Uterus (tissue), 4 donors: ENCODE measurements around the gene TNF. TPM values are rescaled to one million over a fixed set of nuclear protein-coding genes. Genes with fewer than 3 reads are reported as not detected.
A peak's percentile ranks its signal among the peaks of the same experiment; 100 is the strongest.

Source experiments
- DNase-seq, 2 donors: peaks; one replicate each; pipeline ENCODE4 v3.0.0-alpha.2; 2019 to 2020
- H3K27ac ChIP-seq, 2 donors: fragments of 200-600 bp; sonication (generic); 1 replicate in 1 of 2; 2 replicates in 1 of 2; pipeline ENCODE4 v1.5.1; 2016 to 2018
- H3K27me3 ChIP-seq, 2 donors: fragments of 200-600 bp; sonication (generic); one replicate each; pipeline ENCODE4 v1.5.1; 2018 to 2019; ENCODE audit warnings: control low read depth in 1 of 2
- H3K36me3 ChIP-seq, 2 donors: fragments of 200-600 bp; sonication (generic); one replicate each; pipeline ENCODE4 v1.5.1; 2019; ENCODE audit warnings: control low read depth in 1 of 2
- H3K4me1 ChIP-seq, 2 donors: fragments of 200-600 bp; sonication (generic); one replicate each; pipeline ENCODE4 v1.5.1; 2018 to 2019; ENCODE audit warnings: control low read depth in 1 of 2
- H3K4me3 ChIP-seq, 2 donors: fragments of 200-600 bp; sonication (generic); 1 replicate in 1 of 2; 2 replicates in 1 of 2; pipeline ENCODE4 v1.5.1; 2018 to 2019; ENCODE audit warnings: mild to moderate bottlenecking in 1 of 2
- H3K9me3 ChIP-seq, 2 donors: fragments of 200-600 bp; sonication (generic); one replicate each; pipeline ENCODE4 v1.5.1; 2019; ENCODE audit warnings: control low read depth in 1 of 2
- POLR2A ChIP-seq, 2 donors: fragments of 450-650 bp; IDR thresholded peaks; one replicate each; pipeline ENCODE4 v1.6.1; 2016; ENCODE audit warnings: antibody characterized with exemption in 2 of 2, mild to moderate bottlenecking in 1 of 2, moderate library complexity in 1 of 2
- intact Hi-C: fragments of 100-400 bp; cut with DNase I; formaldehyde crosslinking; loops from one replicate; pipeline ENCODE4 v1.15.1; 2023; ENCODE audit warnings: low total_unique reads
- total RNA-seq, 4 donors: library from RNA; depleted of rRNA in 3 of 4; stranded (reverse); fragments of >200 nt in 3 of 4; gene quantifications; one replicate each; pipeline versions ENCODE4 v1.1.0 to v1.2.4, GENCODE V29; 2014 to 2023
- TF ChIP-seq, protein P1 (sequence below), 4 experiments: fragments of 200-600 bp in 2 of 4; fragments of 450-650 bp in 2 of 4; sonication (generic) in 2 of 4; IDR thresholded peaks; one replicate each; pipeline ENCODE4 v1.5.1; 2016 to 2019; ENCODE audit warnings: antibody characterized with exemption in 4 of 4, mild to moderate bottlenecking in 2 of 4, moderate library complexity in 1 of 4
- donor health status: DM: yes; HTN: yes; CAD: no.

The TNF gene
- total RNA-seq, 4 donors from 2014 or later, result 1.3 TPM; not detected in 3

DNA sequence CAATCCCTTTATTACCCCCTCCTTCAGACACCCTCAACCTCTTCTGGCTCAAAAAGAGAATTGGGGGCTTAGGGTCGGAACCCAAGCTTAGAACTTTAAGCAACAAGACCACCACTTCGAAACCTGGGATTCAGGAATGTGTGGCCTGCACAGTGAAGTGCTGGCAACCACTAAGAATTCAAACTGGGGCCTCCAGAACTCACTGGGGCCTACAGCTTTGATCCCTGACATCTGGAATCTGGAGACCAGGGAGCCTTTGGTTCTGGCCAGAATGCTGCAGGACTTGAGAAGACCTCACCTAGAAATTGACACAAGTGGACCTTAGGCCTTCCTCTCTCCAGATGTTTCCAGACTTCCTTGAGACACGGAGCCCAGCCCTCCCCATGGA lies 2.2 kb downstream of the TNF start:
- TF ChIP-seq, protein P1, sequence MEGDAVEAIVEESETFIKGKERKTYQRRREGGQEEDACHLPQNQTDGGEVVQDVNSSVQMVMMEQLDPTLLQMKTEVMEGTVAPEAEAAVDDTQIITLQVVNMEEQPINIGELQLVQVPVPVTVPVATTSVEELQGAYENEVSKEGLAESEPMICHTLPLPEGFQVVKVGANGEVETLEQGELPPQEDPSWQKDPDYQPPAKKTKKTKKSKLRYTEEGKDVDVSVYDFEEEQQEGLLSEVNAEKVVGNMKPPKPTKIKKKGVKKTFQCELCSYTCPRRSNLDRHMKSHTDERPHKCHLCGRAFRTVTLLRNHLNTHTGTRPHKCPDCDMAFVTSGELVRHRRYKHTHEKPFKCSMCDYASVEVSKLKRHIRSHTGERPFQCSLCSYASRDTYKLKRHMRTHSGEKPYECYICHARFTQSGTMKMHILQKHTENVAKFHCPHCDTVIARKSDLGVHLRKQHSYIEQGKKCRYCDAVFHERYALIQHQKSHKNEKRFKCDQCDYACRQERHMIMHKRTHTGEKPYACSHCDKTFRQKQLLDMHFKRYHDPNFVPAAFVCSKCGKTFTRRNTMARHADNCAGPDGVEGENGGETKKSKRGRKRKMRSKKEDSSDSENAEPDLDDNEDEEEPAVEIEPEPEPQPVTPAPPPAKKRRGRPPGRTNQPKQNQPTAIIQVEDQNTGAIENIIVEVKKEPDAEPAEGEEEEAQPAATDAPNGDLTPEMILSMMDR (IDR thresholded peaks at IDR 0.05), result no peak
- no peak for TF ChIP-seq POLR2A (IDR thresholded peaks at IDR 0.05)

DNA sequence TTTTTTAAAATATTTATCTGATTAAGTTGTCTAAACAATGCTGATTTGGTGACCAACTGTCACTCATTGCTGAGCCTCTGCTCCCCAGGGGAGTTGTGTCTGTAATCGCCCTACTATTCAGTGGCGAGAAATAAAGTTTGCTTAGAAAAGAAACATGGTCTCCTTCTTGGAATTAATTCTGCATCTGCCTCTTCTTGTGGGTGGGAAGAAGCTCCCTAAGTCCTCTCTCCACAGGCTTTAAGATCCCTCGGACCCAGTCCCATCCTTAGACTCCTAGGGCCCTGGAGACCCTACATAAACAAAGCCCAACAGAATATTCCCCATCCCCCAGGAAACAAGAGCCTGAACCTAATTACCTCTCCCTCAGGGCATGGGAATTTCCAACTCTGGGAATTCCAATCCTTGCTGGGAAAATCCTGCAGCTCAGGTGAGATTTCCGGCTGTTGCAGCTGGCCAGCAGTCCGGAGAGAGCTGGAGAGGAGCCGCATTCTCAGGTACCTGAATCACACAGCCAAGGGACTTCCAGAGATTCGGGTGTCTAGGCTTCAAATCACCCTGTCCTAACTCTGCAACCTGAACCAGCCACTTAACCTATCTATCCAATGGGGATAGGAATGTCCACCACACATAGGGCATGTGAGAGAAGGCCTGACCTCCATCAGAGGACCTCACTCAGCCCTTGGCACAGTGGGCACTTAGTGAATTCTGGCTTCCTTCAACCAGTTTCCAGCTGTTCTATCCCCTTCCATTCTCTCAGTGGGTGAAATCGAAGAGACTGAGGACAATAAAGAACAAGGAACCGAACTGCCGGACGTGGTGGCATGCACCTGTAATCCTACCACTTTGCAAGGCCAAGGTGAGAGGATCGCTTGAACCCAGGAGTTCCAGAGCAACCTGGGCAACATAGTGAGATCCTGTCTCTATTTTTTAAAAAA lies 3.1 kb downstream of the TNF start:
- TF ChIP-seq, protein P1 (IDR thresholded peaks at IDR 0.05), result no peak
- TF ChIP-seq POLR2A (IDR thresholded peaks at IDR 0.05), result no peak
- Histone ChIP-seq H3K27me3 (no peaks in the 10 kb centered on the region), H3K36me3 (no peaks in the 10 kb centered on the region), H3K4me3 (no peak overlapping the region), H3K27ac (no peak overlapping the region), H3K9me3 (no peaks in the 10 kb centered on the region), H3K4me1 (peaks cover 0 to 5% of the 10 kb centered on the region in 2 donors)
- intact Hi-C loops, result no loop called here
- DNase-seq, result no peak

More for the DNA sequence above, 2.2 kb downstream of the TNF start:
- Histone ChIP-seq H3K36me3 (no peaks in the 10 kb centered on the region), H3K4me1 (peaks cover 0 to 5% of the 10 kb centered on the region in 2 donors), H3K27me3 (no peaks in the 10 kb centered on the region), H3K27ac (no peak overlapping the region), H3K9me3 (no peaks in the 10 kb centered on the region), H3K4me3 (no peak overlapping the region)
- DNase-seq, result no peak
- intact Hi-C loops, result no loop called here

DNA sequence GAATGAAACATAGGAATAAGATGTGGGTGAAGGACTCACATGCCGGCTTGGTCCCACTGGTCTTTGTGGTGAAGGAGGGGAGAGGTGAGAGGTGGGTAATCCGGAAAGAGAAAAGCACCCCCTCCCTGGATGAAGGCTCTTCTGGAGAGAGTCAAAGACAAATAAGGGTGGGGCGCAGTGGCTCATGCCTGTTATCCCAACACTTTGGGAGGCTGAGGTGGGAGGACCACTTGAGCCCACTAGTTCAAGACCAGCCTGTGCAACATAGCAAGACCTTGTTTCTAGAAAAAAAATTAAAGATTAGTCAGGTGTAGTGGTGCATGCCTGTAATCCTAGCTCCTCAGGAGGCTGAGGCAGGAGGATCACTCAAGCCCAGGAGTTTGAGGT lies 3.7 kb downstream of the TNF start:
- Histone ChIP-seq H3K9me3 (no peaks in the 10 kb centered on the region), H3K27me3 (no peaks in the 10 kb centered on the region), H3K4me3 (no peak overlapping the region), H3K27ac (no peak overlapping the region), H3K36me3 (no peaks in the 10 kb centered on the region), H3K4me1 (peaks cover 0 to 5% of the 10 kb centered on the region in 2 donors)
- TF ChIP-seq, protein P1 (IDR thresholded peaks at IDR 0.05), result no peak
- TF ChIP-seq POLR2A (IDR thresholded peaks at IDR 0.05), result no peak
- DNase-seq, result no peak
- intact Hi-C loops, result no loop called here

DNA sequence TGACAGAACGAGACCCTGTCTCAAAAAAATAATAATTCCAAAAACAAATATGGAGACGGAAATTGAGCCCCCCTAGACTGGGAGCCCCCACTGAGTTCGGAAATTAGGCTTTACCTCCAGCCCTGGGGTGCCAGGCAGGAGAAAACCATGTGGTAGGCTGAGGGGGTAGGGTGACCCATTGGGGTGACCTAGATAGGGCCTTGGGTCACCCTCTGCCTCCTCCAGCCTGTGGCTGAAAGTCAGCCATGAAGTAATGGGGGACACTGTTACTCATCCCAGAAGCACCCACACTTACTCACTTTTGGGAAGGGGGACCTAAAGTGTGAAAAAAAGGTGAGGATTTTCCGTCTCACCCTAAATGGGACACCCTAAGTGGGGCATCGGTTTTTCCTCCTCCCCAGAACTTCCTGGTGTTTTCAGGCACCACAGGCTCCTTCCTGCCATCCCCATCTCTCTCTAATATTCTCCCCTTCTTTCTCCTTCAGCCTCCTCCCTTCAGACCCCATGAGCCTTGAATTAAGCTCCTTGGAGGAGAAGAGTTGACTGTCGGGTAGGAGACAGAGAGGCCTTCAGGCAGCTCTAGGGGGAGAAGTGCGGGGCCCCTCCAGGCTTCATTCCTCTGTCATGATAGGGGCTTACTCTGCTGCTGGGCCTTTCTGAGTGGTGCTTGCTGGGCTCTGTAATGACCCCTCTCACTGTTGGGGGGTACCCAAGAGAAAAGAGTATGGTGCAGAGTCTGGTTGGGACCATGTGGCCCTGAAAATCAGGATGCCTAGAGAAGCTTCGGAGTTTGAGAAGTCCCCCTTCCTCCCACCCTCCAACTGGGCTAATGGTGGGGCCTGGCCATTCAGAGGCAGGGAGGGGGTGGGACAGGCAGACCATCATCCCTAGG lies 4.4 kb downstream of the TNF start:
- Histone ChIP-seq H3K27ac (no peak overlapping the region), H3K4me1 (peaks cover 0 to 5% of the 10 kb centered on the region in 2 donors), H3K9me3 (no peaks in the 10 kb centered on the region), H3K36me3 (no peaks in the 10 kb centered on the region), H3K27me3 (no peaks in the 10 kb centered on the region), H3K4me3 (no peak overlapping the region)
- intact Hi-C loops, result no loop called here
- no peak for DNase-seq
- TF ChIP-seq, protein P1 (IDR thresholded peaks at IDR 0.05), result no peak
- TF ChIP-seq POLR2A (IDR thresholded peaks at IDR 0.05), result no peak

DNA sequence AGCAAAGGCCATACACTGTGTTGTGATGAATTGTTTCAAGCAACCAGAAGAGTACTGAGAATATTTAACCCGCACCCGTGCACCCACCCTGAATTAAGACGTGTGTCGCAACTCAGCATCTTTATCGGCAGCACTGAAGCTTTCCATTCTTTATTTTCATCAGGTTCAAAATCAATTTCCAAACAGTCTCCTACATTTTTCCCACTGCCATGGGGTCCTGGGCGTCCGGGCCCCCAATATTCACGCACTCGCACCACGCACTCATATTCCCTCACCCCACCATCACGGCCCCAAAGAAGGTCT lies 5.0 kb downstream of the TNF start:
- peaks cover 0 to 5% of the 10 kb centered on the region in 2 donors for H3K4me1 ChIP-seq
- intact Hi-C loops, result no loop called here
- no peaks in the 10 kb centered on the region for H3K9me3 ChIP-seq
- H3K27me3 ChIP-seq, result no peaks in the 10 kb centered on the region
- H3K36me3 ChIP-seq, result no peaks in the 10 kb centered on the region
- peak overlapping the region; percentile 57 to 78 for H3K4me3 ChIP-seq
- no peak for TF ChIP-seq POLR2A (IDR thresholded peaks at IDR 0.05)
- TF ChIP-seq, protein P1 (IDR thresholded peaks at IDR 0.05), result no peak
- DNase-seq, result no peak
- peak overlapping the region; percentile 80 to 92 for H3K27ac ChIP-seq
